Prostate gland (tissue), 2 donors: ENCODE data around the gene MAGI3.

Experiments
- POLR2A ChIP-seq: fragments of 450-650 bp; IDR thresholded peaks from one replicate; pipeline ENCODE4 v1.6.1; 2016; ENCODE audit warnings: antibody characterized with exemption, mild to moderate bottlenecking
- POLR2AphosphoS5 ChIP-seq: sonication (generic); formaldehyde crosslinking; IDR thresholded peaks from one replicate; pipeline ENCODE4 v1.6.1; 2017; ENCODE audit warnings: antibody characterized with exemption
- TF ChIP-seq, protein P1 (sequence below), 4 experiments: fragments of 200-600 bp in 2 of 4; fragments of 450-650 bp in 2 of 4; sonication (generic) in 2 of 4; IDR thresholded peaks; 1 replicate in 3 of 4; 2 replicates in 1 of 4; pipeline ENCODE4 v1.5.1; 2016 to 2019; ENCODE audit warnings: antibody characterized with exemption in 4 of 4, mild to moderate bottlenecking in 2 of 4, moderate library complexity in 2 of 4

DNA sequence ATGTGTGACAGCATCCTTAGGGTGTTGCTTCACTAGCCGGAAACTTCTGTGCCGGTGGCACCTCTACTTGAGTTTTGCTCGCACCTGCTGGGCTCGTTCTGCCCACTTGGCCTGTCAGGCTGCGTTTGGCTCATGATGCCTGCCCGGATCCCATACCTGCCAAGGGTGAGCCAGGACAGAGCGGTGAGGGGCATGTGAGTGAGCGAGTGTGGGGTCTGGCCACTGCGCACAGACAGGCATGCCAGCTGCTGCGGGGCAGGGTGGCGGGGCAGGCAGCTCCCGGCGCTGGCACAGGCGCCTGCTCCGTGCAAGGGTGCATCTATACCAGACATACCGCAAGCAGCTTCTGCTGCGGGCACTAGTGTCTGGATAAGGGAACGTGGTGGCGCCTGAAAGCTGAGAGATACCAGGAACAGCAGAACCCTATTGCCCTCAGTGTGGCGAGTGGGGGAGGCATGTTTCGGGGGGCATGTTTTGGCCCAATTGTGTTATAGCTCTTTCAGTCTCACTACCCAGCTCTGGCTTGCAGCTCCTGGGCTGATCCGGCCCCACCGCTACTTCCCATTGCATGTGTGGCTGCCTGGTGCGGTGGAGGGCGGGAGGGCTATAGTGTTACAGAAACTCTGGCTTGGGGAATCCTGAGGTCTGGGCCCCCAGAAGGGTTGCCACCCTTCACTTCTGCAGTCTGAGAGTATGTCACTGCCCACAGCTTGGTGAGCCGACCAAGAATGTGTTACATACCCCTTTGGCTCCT is 32.2 kb downstream of the MAGI3 start:
- TF ChIP-seq, protein P1, sequence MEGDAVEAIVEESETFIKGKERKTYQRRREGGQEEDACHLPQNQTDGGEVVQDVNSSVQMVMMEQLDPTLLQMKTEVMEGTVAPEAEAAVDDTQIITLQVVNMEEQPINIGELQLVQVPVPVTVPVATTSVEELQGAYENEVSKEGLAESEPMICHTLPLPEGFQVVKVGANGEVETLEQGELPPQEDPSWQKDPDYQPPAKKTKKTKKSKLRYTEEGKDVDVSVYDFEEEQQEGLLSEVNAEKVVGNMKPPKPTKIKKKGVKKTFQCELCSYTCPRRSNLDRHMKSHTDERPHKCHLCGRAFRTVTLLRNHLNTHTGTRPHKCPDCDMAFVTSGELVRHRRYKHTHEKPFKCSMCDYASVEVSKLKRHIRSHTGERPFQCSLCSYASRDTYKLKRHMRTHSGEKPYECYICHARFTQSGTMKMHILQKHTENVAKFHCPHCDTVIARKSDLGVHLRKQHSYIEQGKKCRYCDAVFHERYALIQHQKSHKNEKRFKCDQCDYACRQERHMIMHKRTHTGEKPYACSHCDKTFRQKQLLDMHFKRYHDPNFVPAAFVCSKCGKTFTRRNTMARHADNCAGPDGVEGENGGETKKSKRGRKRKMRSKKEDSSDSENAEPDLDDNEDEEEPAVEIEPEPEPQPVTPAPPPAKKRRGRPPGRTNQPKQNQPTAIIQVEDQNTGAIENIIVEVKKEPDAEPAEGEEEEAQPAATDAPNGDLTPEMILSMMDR (IDR thresholded peaks at IDR 0.05), result no peak
- TF ChIP-seq POLR2A, result no peak
- no peak for TF ChIP-seq POLR2AphosphoS5
